Ishikawa (cell line): ENCODE measurements around the gene CACNA2D4.

Experiments used
- REST ChIP-seq: IDR thresholded peaks from 2 replicates; pipeline ENCODE4 v1.6.1; 2012; ENCODE audit warnings: low read depth, mild to moderate bottlenecking
- TAF1 ChIP-seq: IDR thresholded peaks from 2 replicates; pipeline ENCODE4 v1.6.1; 2012; ENCODE audit warnings: low read depth, mild to moderate bottlenecking
- YY1 ChIP-seq: IDR thresholded peaks from 2 replicates; pipeline ENCODE4 v1.6.1; 2012; ENCODE audit warnings: low read depth

GRCh38 chr12:1760566-1761382 is 157.7 kb downstream of the CACNA2D4 start:
- TF ChIP-seq TAF1 = no peak
- no peak for TF ChIP-seq YY1
- no peak for TF ChIP-seq REST
